ENCODE measurements around the gene OBP2A.

OBP2A gene

DNA sequence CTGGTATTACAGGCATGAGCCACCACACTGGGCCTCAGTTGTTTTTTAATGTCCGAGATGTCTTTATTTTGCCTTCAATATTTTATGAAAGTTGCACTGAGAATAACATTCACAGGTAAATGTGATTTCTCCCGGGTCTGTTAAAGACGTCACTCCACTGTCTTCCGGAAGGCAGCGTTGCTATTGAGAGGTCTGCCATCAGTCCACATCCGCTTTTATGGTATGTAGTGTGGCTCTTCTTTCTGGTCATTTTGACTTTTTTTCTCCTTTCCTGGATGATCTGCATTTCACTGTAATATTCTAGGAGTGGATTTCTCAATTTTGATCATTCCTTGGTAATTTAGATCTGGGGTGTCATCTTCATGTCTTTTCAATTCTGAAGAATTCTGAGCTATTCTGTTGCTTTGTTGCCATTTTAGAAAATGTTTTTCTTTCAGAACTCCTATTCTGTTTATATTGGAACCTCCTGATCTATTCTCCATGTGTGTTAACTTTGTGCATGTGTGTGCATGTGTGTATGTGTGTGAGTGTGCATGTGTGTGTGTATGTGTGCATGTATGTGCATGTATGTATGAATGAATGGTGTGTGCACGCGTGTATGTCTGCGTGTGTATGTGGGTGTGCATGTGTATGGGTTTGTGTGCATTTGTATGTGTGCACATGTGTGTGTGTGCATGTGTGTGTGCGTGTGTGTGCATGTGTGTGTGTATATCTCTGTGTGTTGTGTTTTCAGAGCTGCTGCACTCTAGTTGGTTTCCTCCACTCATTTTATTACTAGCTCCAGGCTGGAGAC is 26.6 kb upstream of the OBP2A start:
- no peak overlapping the region for H3K4me3 ChIP-seq (ENCODE audit: low read depth, low read length)
- TF ChIP-seq, protein P1, sequence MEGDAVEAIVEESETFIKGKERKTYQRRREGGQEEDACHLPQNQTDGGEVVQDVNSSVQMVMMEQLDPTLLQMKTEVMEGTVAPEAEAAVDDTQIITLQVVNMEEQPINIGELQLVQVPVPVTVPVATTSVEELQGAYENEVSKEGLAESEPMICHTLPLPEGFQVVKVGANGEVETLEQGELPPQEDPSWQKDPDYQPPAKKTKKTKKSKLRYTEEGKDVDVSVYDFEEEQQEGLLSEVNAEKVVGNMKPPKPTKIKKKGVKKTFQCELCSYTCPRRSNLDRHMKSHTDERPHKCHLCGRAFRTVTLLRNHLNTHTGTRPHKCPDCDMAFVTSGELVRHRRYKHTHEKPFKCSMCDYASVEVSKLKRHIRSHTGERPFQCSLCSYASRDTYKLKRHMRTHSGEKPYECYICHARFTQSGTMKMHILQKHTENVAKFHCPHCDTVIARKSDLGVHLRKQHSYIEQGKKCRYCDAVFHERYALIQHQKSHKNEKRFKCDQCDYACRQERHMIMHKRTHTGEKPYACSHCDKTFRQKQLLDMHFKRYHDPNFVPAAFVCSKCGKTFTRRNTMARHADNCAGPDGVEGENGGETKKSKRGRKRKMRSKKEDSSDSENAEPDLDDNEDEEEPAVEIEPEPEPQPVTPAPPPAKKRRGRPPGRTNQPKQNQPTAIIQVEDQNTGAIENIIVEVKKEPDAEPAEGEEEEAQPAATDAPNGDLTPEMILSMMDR (IDR thresholded peaks at IDR 0.05; ENCODE audit: borderline replicate concordance, insufficient read depth, low read depth, low read length): no peak

DNA sequence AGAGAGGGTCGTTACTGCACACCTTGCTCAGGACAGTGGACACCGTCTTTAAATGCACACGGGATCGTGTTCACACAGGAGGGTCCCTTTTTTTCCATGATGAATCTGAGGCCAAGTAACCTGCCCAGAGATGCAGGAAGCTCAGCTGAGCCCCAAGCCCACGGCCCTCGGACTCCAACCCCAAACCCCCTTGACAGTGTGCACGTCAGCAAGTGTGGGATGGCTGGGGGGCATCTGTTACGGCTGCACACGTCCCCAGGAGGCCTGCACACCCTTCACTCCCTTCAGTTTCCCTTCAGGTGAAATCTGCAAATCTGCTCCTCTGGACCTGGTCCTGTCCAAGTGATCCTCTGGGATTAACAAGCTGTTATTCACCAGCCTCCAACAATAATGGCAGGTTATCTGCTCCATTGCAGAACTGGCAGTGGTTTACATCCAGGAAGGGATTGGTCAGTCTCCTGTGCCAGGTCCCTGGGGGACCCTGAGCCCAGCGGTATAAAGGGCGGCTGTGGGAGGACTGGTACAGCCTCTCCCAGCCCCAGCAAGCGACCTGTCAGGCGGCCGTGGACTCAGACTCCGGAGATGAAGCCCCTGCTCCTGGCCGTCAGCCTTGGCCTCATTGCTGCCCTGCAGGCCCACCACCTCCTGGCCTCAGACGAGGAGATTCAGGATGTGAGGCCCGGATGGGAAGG is 24.9 kb upstream of the OBP2A start, which contains the start of gene LCN1:
Gene LCN1, plus strand, starts transcription at position 525 of the 692 bp plus-strand sequence. Its CDS starts 58 bp downstream, at position 583.
- TF ChIP-seq, protein P1 (IDR thresholded peaks at IDR 0.05; ENCODE audit: borderline replicate concordance, insufficient read depth, low read depth, low read length): no peak

DNA sequence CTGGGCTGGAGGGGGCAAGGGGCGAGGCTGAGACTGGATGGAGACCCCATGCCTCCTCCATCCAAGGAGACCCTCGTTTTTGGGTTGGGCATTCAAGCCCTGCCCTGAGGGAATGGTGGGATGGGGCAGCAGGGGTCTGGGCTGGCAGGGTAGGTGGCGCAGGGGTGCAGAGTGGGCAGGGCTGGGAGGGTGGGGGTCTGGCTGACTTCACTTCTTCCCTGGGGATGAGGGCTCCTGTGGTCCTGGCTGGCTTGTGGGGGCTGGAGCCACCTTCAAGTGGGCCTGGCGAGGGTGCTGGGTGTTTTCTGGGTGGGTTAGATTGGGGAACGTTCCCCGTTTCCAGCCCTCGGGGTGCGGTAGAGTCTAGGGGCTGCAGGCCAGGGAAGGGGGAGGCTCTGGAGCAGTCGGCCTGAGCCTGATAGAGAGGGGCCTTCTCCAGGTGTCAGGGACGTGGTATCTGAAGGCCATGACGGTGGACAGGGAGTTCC is 24.3 kb upstream of the OBP2A start:
- H3K4me3 ChIP-seq (ENCODE audit: low read depth, low read length): no peak overlapping the region
- TF ChIP-seq, protein P1 (IDR thresholded peaks at IDR 0.05; ENCODE audit: borderline replicate concordance, insufficient read depth, low read depth, low read length): no peak

More for the DNA sequence above, 24.9 kb upstream of the OBP2A start, which contains the start of gene LCN1:
- H3K4me3 ChIP-seq (ENCODE audit: low read depth, low read length): no peak within 1 kb of the TSS

DNA sequence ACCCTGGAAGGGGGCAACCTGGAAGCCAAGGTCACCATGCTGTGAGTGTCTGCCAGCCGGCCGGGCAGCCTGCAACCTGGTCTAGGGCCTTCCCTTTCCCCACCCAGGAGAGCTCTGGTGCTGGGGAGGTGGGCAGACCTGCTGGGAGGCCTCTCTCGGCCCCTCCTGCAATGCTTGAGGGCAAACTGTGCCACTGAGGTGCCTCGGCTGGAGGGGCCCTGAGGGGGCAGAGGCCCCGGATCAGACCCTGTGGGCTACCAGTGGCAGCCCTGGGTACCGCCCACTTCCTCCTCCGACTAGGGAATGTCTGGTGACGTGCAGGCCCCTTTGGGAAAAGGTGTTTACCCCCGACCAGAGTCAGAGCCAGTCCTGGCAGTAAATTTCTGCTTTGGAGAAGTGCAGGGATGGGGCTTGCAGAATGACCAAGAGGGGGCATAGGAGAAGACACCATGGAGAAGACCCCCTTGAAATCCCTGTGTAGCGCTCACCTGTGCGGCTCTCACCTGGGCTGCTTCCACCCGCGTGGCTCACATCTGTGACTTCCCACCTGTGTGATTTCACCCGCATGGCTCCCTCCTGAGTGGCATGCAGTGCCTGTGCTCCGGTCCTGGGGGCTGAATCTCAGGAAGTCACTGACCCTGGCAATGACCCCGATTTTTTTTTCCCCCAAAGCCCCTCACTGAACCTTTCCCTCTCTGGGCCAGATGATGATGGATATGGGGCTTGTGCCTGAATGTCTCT is 23.6 kb upstream of the OBP2A start:
- H3K4me3 ChIP-seq (ENCODE audit: low read depth, low read length): no peak overlapping the region
- TF ChIP-seq, protein P1 (IDR thresholded peaks at IDR 0.05; ENCODE audit: borderline replicate concordance, insufficient read depth, low read depth, low read length): no peak

DNA sequence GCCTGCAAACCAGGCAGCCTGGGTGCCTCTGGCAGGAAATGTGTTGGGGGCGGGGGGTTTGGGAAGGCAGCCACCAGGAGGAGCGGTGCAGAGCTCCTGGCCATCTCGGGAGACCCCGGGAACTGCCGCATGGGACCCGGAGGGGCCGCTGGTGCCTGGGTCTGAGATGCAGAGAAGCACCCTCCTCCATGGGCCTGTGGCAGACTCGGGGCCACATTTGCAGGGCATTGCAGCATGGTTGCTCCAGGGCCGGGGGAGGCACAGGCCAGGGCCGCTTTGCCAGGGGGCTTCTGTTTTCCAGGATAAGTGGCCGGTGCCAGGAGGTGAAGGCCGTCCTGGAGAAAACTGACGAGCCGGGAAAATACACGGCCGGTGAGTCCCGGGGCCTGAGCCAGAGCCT is 23.0 kb upstream of the OBP2A start:
- no peak overlapping the region for H3K4me3 ChIP-seq (ENCODE audit: low read depth, low read length)
- TF ChIP-seq, protein P1 (IDR thresholded peaks at IDR 0.05; ENCODE audit: borderline replicate concordance, insufficient read depth, low read depth, low read length): no peak

DNA sequence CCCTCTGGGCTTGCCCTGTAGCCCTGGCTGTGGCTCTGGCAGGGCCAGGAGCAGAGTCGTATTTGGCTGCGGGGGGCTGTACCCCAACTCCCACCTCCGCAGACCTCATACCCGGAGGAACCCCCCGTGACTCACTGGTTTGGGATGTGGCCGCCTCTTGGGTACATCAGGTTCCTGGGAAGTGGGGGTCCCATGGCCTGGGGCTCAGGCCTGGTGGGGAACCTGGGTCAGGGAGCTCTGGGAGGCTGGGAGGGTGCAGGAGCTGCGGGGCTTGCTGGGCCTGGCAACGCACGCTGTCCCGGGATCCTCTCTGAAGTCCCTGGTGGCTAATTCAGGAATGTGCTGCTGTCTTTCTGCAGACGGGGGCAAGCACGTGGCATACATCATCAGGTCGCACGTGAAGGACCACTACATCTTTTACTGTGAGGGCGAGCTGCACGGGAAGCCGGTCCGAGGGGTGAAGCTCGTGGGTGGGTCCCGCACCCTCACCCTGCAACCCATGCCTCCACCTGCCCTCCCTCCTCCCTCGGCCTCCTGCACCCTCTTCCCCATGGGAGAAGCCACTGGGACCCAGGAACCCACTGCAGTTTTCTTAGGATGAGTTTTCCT is 22.3 kb upstream of the OBP2A start:
- H3K4me3 ChIP-seq (ENCODE audit: low read depth, low read length): no peak overlapping the region
- TF ChIP-seq, protein P1 (IDR thresholded peaks at IDR 0.05; ENCODE audit: borderline replicate concordance, insufficient read depth, low read depth, low read length): no peak

Measured in GM12875 (cell line).